GM12873 (cell line): ENCODE data around the gene MRS2.

ENCODE experiments used
- CTCF ChIP-seq: IDR thresholded peaks from 2 replicates; pipeline ENCODE4 v1.5.1; 2012; ENCODE audit warnings: low read depth, mild to moderate bottlenecking, moderate library complexity, low read length, control low read depth; ENCODE audit not compliant: insufficient read depth; ENCODE audit errors: missing control alignments

The MRS2 gene

GRCh38 chr6:24419526-24419925, 16.8 kb downstream of the MRS2 start:
- no peak for TF ChIP-seq CTCF

GRCh38 chr6:24425091-24425490, 22.4 kb downstream of the MRS2 start:
- no peak for TF ChIP-seq CTCF

- no peak for TF ChIP-seq CTCF
Measured at GRCh38 chr6:24426729-24427446, 24.2 kb downstream of the MRS2 start.

GRCh38 chr6:24428615-24429014, 25.9 kb downstream of the MRS2 start:
- TF ChIP-seq CTCF: no peak

GRCh38 chr6:24429146-24429545, 26.4 kb downstream of the MRS2 start:
- no peak for TF ChIP-seq CTCF

- TF ChIP-seq CTCF: no peak
Measured at GRCh38 chr6:24430086-24430485, 27.4 kb downstream of the MRS2 start.

- TF ChIP-seq CTCF: peak; percentile 59
Measured at GRCh38 chr6:24431045-24431451, 28.3 kb downstream of the MRS2 start.
